HuH-7 (cell line): Measurements from ENCODE around the gene OGDH.
"Not testable (repeated sequence)": the region's sequence is repeated elsewhere in the genome, so short reads cannot be mapped to it uniquely, and the experiment has no call there.

Source experiments
- DNase-seq: peaks from one replicate; pipeline ENCODE4 v3.0.0; 2011; ENCODE audit warnings: low spot score

Gene OGDH

GRCh38 chr7:44580945-44581878, 25.2 kb upstream of the OGDH start:
- DNase-seq, result no peak

- peak; percentile 98 for DNase-seq
Observed at GRCh38 chr7:44581879-44582603, 24.4 kb upstream of the OGDH start, which contains the start of gene TMED4. TMED4 (minus strand) TSS chr7:44582231; CDS start chr7:44582206, 25 bp downstream.

GRCh38 chr7:44583146-44583865, 23.1 kb upstream of the OGDH start:
- DNase-seq, result no peak

GRCh38 chr7:44587843-44588711, 18.4 kb upstream of the OGDH start:
- no peak for DNase-seq

GRCh38 chr7:44590910-44591309, 15.5 kb upstream of the OGDH start:
- DNase-seq, result no peak

GRCh38 chr7:44595934-44596635, 10.3 kb upstream of the OGDH start:
- no peak for DNase-seq

GRCh38 chr7:44597181-44597580, 9.2 kb upstream of the OGDH start:
- not testable (repeated sequence) for DNase-seq

- no peak for DNase-seq
Observed at GRCh38 chr7:44599222-44599621, 7.2 kb upstream of the OGDH start.

GRCh38 chr7:44602576-44602910, 3.9 kb upstream of the OGDH start:
- DNase-seq, result no peak

GRCh38 chr7:44603193-44603592, 3.2 kb upstream of the OGDH start:
- no peak for DNase-seq

GRCh38 chr7:44604941-44605340, 1.5 kb upstream of the OGDH start:
- no peak for DNase-seq

- DNase-seq, result no peak
Observed at GRCh38 chr7:44607141-44608068, 978 bp downstream of the OGDH start.

- no peak for DNase-seq
Observed at GRCh38 chr7:44608916-44609648, 2.7 kb downstream of the OGDH start.

- no peak for DNase-seq
Observed at GRCh38 chr7:44609829-44610228, 3.4 kb downstream of the OGDH start.

- DNase-seq, result no peak
Observed at GRCh38 chr7:44615149-44615611, 8.8 kb downstream of the OGDH start.

GRCh38 chr7:44615793-44616192, 9.4 kb downstream of the OGDH start:
- no peak for DNase-seq

GRCh38 chr7:44616545-44616944, 10.1 kb downstream of the OGDH start:
- no peak for DNase-seq

- DNase-seq, result no peak
Observed at GRCh38 chr7:44617225-44617890, 10.9 kb downstream of the OGDH start.
